ENCODE data around the gene TBX5.

GRCh38 chr12:114361545-114361944 is 44.4 kb downstream of the TBX5 start:
- TF ChIP-seq CTCF (IDR thresholded peaks at IDR 0.05) = no peak
- no peak for TF ChIP-seq EZH2 (IDR thresholded peaks at IDR 0.05; ENCODE audit: borderline replicate concordance, insufficient read depth, low read depth, low read length, poor library complexity, severe bottlenecking)

Data from B cell (primary cell).